ENCODE results near the gene MC3R.

Gene MC3R

GRCh38 chr20:56207656-56208055 is 40.9 kb upstream of the MC3R start:
- H3K4me3 ChIP-seq (ENCODE audit: low read depth, low read length), result no peak overlapping the region
- no peaks in the 10 kb centered on the region for H3K36me3 ChIP-seq (replicated peaks)
- TF ChIP-seq CTCF (IDR thresholded peaks at IDR 0.05; ENCODE audit: low read depth, low read length, missing control alignments), result no peak
- no peaks in the 10 kb centered on the region for H3K27me3 ChIP-seq (replicated peaks)
- H3K27ac ChIP-seq, result no peak overlapping the region
- DNase-seq, result no peak
- in situ Hi-C loops (cut with HindIII; ENCODE audit: low pct_ligation_motif_present, low sequenced_read_pairs), result no loop called here

- no peaks in the 10 kb centered on the region for H3K36me3 ChIP-seq (replicated peaks)
- H3K27me3 ChIP-seq (replicated peaks), result no peaks in the 10 kb centered on the region
- no peak overlapping the region for H3K4me3 ChIP-seq (ENCODE audit: low read depth, low read length)
- TF ChIP-seq CTCF (IDR thresholded peaks at IDR 0.05; ENCODE audit: low read depth, low read length, missing control alignments), result no peak
- no peak overlapping the region for H3K27ac ChIP-seq
- in situ Hi-C loops (cut with HindIII; ENCODE audit: low pct_ligation_motif_present, low sequenced_read_pairs), result no loop called here
- DNase-seq, result no peak
Observed at GRCh38 chr20:56208121-56208520, 40.4 kb upstream of the MC3R start.

- TF ChIP-seq CTCF (IDR thresholded peaks at IDR 0.05; ENCODE audit: low read depth, low read length, missing control alignments), result no peak
- in situ Hi-C loops (cut with HindIII; ENCODE audit: low pct_ligation_motif_present, low sequenced_read_pairs), result no loop called here
- Histone ChIP-seq H3K4me3 (ENCODE audit: low read depth, low read length) (no peak overlapping the region), H3K27ac (no peak overlapping the region), H3K27me3 (replicated peaks) (no peaks in the 10 kb centered on the region), H3K36me3 (replicated peaks) (no peaks in the 10 kb centered on the region)
- no peak for DNase-seq
Observed at GRCh38 chr20:56211051-56211450, 37.5 kb upstream of the MC3R start.

GRCh38 chr20:56212091-56212490 is 36.4 kb upstream of the MC3R start:
- no peak overlapping the region for H3K4me3 ChIP-seq (ENCODE audit: low read depth, low read length)
- in situ Hi-C loops (cut with HindIII; ENCODE audit: low pct_ligation_motif_present, low sequenced_read_pairs), result no loop called here
- no peak for TF ChIP-seq CTCF (IDR thresholded peaks at IDR 0.05; ENCODE audit: low read depth, low read length, missing control alignments)
- no peak for DNase-seq
- no peak overlapping the region for H3K27ac ChIP-seq
- H3K27me3 ChIP-seq (replicated peaks), result no peaks in the 10 kb centered on the region
- H3K36me3 ChIP-seq (replicated peaks), result no peaks in the 10 kb centered on the region

- TF ChIP-seq CTCF (IDR thresholded peaks at IDR 0.05; ENCODE audit: low read depth, low read length, missing control alignments), result no peak
- Histone ChIP-seq H3K4me3 (ENCODE audit: low read depth, low read length) (no peak overlapping the region), H3K27me3 (replicated peaks) (no peaks in the 10 kb centered on the region), H3K27ac (no peak overlapping the region), H3K36me3 (replicated peaks) (no peaks in the 10 kb centered on the region)
- in situ Hi-C loops (cut with HindIII; ENCODE audit: low pct_ligation_motif_present, low sequenced_read_pairs), result no loop called here
- DNase-seq, result no peak
Observed at GRCh38 chr20:56213321-56213720, 35.2 kb upstream of the MC3R start.

GRCh38 chr20:56215115-56215514 is 33.4 kb upstream of the MC3R start:
- Histone ChIP-seq H3K27me3 (replicated peaks) (no peaks in the 10 kb centered on the region), H3K4me3 (ENCODE audit: low read depth, low read length) (no peak overlapping the region), H3K36me3 (replicated peaks) (no peaks in the 10 kb centered on the region), H3K27ac (no peak overlapping the region)
- in situ Hi-C loops (cut with HindIII; ENCODE audit: low pct_ligation_motif_present, low sequenced_read_pairs), result no loop called here
- no peak for TF ChIP-seq CTCF (IDR thresholded peaks at IDR 0.05; ENCODE audit: low read depth, low read length, missing control alignments)
- no peak for DNase-seq
